GM18867 (cell line): Measurements from ENCODE around the gene SNX10.

Experiments used
- ATAC-seq: cut with Tn5 transposase; IDR thresholded peaks from one replicate; pipeline ENCODE4 v1.9.1; 2021; ENCODE audit warnings: mild to moderate bottlenecking, moderate library complexity; ENCODE audit not compliant: unreplicated experiment

SNX10 gene

GRCh38 chr7:26365901-26366275 lies 74.2 kb downstream of the SNX10 start:
- ATAC-seq, result no peak

GRCh38 chr7:26367219-26367711 lies 75.6 kb downstream of the SNX10 start:
- ATAC-seq, result no peak

- no peak for ATAC-seq
These were observed 76.9 kb downstream of the SNX10 start for GRCh38 chr7:26368542-26368941.

- ATAC-seq, result peak; percentile 44
These were observed 77.9 kb downstream of the SNX10 start for GRCh38 chr7:26369593-26369992.

- ATAC-seq, result no peak
These were observed 78.3 kb downstream of the SNX10 start for GRCh38 chr7:26370011-26370410.

- no peak for ATAC-seq
These were observed 80.6 kb downstream of the SNX10 start for GRCh38 chr7:26372249-26372648.

GRCh38 chr7:26372704-26373103 lies 81.0 kb downstream of the SNX10 start:
- no peak for ATAC-seq

- no peak for ATAC-seq
These were observed 83.1 kb downstream of the SNX10 start for GRCh38 chr7:26374647-26375373.

GRCh38 chr7:26375726-26376174 lies 84.1 kb downstream of the SNX10 start:
- peak; percentile 16 for ATAC-seq

GRCh38 chr7:26376175-26376917 lies 84.7 kb downstream of the SNX10 start:
- ATAC-seq, result peak; percentile 40

- no peak for ATAC-seq
These were observed 86.4 kb downstream of the SNX10 start for GRCh38 chr7:26378016-26378415.

GRCh38 chr7:26379711-26380110 lies 88.0 kb downstream of the SNX10 start:
- ATAC-seq, result no peak

- ATAC-seq, result no peak
These were observed 90.1 kb downstream of the SNX10 start for GRCh38 chr7:26381476-26382353.

GRCh38 chr7:26385240-26385639 lies 93.6 kb downstream of the SNX10 start:
- ATAC-seq, result no peak

- no peak for ATAC-seq
These were observed 96.1 kb downstream of the SNX10 start for GRCh38 chr7:26387731-26388130.

GRCh38 chr7:26388256-26388655 lies 96.6 kb downstream of the SNX10 start:
- ATAC-seq, result peak; percentile 71

GRCh38 chr7:26390016-26390415 lies 98.4 kb downstream of the SNX10 start:
- no peak for ATAC-seq

- no peak for ATAC-seq
These were observed 102.2 kb downstream of the SNX10 start for GRCh38 chr7:26393818-26394217.

GRCh38 chr7:26397332-26397731 lies 105.7 kb downstream of the SNX10 start:
- no peak for ATAC-seq

- ATAC-seq, result peak; percentile 29
These were observed 106.2 kb downstream of the SNX10 start for GRCh38 chr7:26397796-26398426.

- ATAC-seq, result peak; percentile 64
These were observed 106.7 kb downstream of the SNX10 start for GRCh38 chr7:26398427-26398755.
